ENCODE results near the gene CDA. TPM values are rescaled to one million over a fixed set of nuclear protein-coding genes. Genes with fewer than 3 reads are reported as not detected.

Gene CDA
- total and polyA plus RNA-seq, 10 of the 15 experiments (the other 5 are each of a cell fraction or from before 2014, with no cell fraction given), result not detected

GRCh38 chr1:20546637-20547036 lies 42.3 kb upstream of the CDA start (continued):
- TF ChIP-seq E2F8 (IDR thresholded peaks at IDR 0.05; ENCODE audit: low read depth, partially characterized antibody) (no peak), POLR2A (IDR thresholded peaks at IDR 0.05; ENCODE audit: low read depth, low read length) (no peak), POLR2AphosphoS2 (IDR thresholded peaks at IDR 0.05; ENCODE audit: low read depth, low read length) (no peak), ZBTB40 (IDR thresholded peaks at IDR 0.05; ENCODE audit: borderline replicate concordance) (no peak), ZNF274 (IDR thresholded peaks at IDR 0.05; ENCODE audit: insufficient read depth, insufficient read length) (no peak), KLF5 (IDR thresholded peaks at IDR 0.05; ENCODE audit: partially characterized antibody) (no peak)

- CTCF ChIA-PET, result no interaction called here
- no peak overlapping the region for H2AFZ ChIP-seq (ENCODE audit: control insufficient read depth, low read depth, low read length)
- H3K4me2 ChIP-seq (ENCODE audit: control insufficient read depth, insufficient read depth), result no peak overlapping the region
- no peak overlapping the region for H3K27ac ChIP-seq (ENCODE audit: control insufficient read depth, insufficient read depth)
- no peaks in the 10 kb centered on the region for H4K20me1 ChIP-seq (ENCODE audit: control insufficient read depth, insufficient read depth)
- no peaks in the 10 kb centered on the region for H3K4me1 ChIP-seq (ENCODE audit: control insufficient read depth, insufficient read depth, low read length)
- no peaks in the 10 kb centered on the region for H3K79me2 ChIP-seq (ENCODE audit: control insufficient read depth, insufficient read depth, low read length)
- BruUV-seq (replicated peaks), result no TSS peak
- DNase-seq (ENCODE audit: low read depth, low spot score), result no peak
- no peak for FAIRE-seq
- SMC1A ChIA-PET (ENCODE audit: uncharacterized antibody, unreplicated experiment), result no interaction called here
- no peaks in the 10 kb centered on the region for H3K36me3 ChIP-seq (ENCODE audit: control insufficient read depth in 2 of 2, insufficient read depth in 2 of 2, low read length in 1 of 2)
- no peaks in the 10 kb centered on the region for H3K9me3 ChIP-seq (replicated peaks; ENCODE audit: control insufficient read depth, insufficient read depth, low read length)
- no peak for ATAC-seq
- in situ Hi-C loops (cut with MboI), result no loop called here
- POLR2A ChIA-PET, result no interaction called here
- H3K27me3 ChIP-seq (replicated peaks in 1 of 2; ENCODE audit: control insufficient read depth in 2 of 2, insufficient read depth in 2 of 2, low read length in 1 of 2), result peaks cover 5 to 10% of the 10 kb centered on the region in 2 experiments
- no peak overlapping the region for H3K9ac ChIP-seq (ENCODE audit: control insufficient read depth, insufficient read depth, low read length)
- no peak overlapping the region for H3K4me3 ChIP-seq
- intact Hi-C loops (cut with micrococcal nuclease; ENCODE audit: unreplicated experiment), result no loop called here
- WGBS (ENCODE audit: insufficient coverage, insufficient replicate concordance, low lambda C conversion rate, missing lambda C conversion rate), result 0% methylated on average over 3 of the region's 3 CpGs
- RAD21 ChIA-PET (ENCODE audit: unreplicated experiment), result no interaction called here
- TF ChIP-seq REST (IDR thresholded peaks at IDR 0.05; ENCODE audit: low read depth, low read length), result no peak
- TF ChIP-seq STAT1 (conservative IDR thresholded peaks at IDR 0.05), result no peak
- no peak for TF ChIP-seq YBX1 (IDR thresholded peaks at IDR 0.05)
- TF ChIP-seq ZBTB4 (CRISPR knock-in tag; IDR thresholded peaks at IDR 0.05), result no peak
Measured at GRCh38 chr1:20551161-20551560, 37.7 kb upstream of the CDA start.
